ENCODE measurements around the gene ZFHX3.

GRCh38 chr16:72979974-72980373 is 68.0 kb downstream of the ZFHX3 start:
- TF ChIP-seq TEAD4 (IDR thresholded peaks at IDR 0.05; ENCODE audit: low read length) (no peak), TEAD4 (CRISPR knock-in tag; IDR thresholded peaks at IDR 0.05; ENCODE audit: borderline replicate concordance) (no peak), CHCHD3 (CRISPR knock-in tag; IDR thresholded peaks at IDR 0.05) (no peak), CHD2 (IDR thresholded peaks at IDR 0.05; ENCODE audit: low read depth, low read length) (no peak), CHAMP1 (IDR thresholded peaks at IDR 0.05) (no peak), RFX5 (IDR thresholded peaks at IDR 0.05; ENCODE audit: low read depth, low read length) (no peak), MCM3 (IDR thresholded peaks at IDR 0.05) (no peak), ZNF589 (CRISPR knock-in tag; IDR thresholded peaks at IDR 0.05; ENCODE audit: low read depth) (no peak), SIX5 (IDR thresholded peaks at IDR 0.05; ENCODE audit: borderline replicate concordance in 1 of 2, insufficient read depth in 1 of 2, low read depth in 1 of 2, low read length in 2 of 2) (no peak)
- TF ChIP-seq, protein P1, sequence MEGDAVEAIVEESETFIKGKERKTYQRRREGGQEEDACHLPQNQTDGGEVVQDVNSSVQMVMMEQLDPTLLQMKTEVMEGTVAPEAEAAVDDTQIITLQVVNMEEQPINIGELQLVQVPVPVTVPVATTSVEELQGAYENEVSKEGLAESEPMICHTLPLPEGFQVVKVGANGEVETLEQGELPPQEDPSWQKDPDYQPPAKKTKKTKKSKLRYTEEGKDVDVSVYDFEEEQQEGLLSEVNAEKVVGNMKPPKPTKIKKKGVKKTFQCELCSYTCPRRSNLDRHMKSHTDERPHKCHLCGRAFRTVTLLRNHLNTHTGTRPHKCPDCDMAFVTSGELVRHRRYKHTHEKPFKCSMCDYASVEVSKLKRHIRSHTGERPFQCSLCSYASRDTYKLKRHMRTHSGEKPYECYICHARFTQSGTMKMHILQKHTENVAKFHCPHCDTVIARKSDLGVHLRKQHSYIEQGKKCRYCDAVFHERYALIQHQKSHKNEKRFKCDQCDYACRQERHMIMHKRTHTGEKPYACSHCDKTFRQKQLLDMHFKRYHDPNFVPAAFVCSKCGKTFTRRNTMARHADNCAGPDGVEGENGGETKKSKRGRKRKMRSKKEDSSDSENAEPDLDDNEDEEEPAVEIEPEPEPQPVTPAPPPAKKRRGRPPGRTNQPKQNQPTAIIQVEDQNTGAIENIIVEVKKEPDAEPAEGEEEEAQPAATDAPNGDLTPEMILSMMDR (IDR thresholded peaks at IDR 0.05 in 2 of 3, conservative IDR thresholded peaks at IDR 0.05 in 1 of 3; ENCODE audit: insufficient read depth in 2 of 3, low read depth in 1 of 3, low read length in 3 of 3) = no peak

Data from K562 (cell line).